LoVo (cell line): ENCODE data around the gene TRIM9.

ENCODE experiments used
- DNase-seq: peaks from one replicate; pipeline ENCODE4 v3.0.0-alpha.2; 2016; ENCODE audit warnings: low spot score

TRIM9 gene

DNA sequence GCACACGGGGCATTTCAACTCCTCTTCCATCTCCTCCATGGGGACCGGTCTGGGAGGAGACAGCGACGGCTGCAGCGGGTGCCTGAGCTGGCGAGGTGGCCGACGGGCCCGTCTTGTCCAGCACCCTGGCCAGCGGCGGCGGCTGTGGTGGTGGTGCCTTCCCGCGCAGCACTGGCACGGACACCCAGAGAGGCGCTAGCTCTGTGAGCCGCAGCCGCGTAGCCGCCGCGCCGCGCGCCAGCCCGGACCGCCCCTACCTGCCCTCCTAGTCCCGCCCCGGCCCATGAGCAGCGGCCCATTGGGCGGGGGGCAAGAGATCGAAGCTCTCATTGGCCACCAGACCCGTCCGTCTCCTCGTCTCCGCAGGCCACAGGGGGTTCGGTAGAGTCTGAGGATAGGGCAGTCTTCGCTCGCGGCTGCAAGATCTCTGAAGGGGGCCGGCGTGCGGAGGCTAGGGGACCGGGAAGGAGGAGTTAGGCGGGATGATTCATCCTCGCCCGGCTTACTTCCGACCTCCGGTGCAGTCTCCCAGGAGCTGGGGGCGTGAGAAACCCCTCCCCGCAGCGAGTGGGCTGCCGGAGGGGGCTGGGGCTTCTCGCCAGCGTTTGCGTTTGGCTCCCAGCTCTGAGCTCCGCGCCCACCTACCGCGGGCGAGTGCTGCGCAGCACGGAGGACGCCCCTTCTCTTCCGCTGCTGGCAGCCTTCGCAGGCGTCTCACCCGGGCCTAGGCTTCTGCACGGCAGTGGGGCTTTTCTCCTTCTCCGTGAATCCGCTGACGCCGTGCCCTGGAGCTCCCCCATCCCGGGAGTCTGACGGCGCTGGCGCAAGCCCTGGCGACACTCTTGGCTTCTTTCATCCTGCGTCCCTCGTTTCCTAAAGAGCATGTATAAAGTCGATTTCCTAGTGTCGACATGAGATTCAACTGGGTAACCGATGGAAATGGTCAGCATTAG, at the start of gene TRIM9:
TRIM9 (minus strand) TSS at position 205 of the 953 bp plus-strand sequence; CDS start at position 39, 166 bp downstream.
- peak; percentile 87 for DNase-seq

DNA sequence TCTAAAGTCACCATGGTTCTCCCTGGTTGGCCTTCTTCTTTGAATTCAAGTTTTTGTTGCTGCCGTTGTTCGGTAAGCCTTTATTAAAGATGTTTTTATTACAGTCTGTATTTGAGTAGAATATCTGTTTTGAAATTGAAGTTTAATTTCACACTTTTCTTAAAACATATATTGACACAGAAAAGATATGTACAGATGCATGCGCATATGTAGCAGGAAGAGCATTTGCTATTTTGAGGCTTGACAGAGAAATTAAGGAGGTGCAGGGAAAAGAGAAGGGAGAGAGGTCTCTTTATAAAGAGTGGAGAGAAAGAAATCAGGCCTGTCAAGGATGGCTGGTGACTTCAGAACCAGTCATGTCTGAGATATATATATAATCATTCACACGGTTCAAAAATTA, 46.0 kb upstream of the TRIM9 start:
- DNase-seq: no peak

DNA sequence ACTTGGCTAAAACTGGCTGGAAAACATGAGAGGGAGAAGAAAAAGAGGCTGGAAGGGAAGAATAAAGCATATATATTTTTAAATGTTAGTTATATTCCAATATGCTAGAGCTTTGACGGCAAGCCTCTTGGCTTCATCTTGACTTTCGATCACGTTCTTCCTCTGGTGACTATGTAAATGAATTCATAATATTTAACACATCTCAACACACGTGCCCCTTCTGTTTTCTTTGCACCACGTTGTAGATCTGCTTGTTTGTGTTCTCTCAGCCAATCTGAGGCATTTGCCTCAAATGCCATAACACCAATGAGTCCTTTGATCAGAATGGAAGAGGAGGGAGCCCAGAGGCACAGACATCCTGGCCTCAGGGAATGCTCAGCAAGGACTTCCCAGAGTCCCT, 45.4 kb upstream of the TRIM9 start:
- no peak for DNase-seq

DNA sequence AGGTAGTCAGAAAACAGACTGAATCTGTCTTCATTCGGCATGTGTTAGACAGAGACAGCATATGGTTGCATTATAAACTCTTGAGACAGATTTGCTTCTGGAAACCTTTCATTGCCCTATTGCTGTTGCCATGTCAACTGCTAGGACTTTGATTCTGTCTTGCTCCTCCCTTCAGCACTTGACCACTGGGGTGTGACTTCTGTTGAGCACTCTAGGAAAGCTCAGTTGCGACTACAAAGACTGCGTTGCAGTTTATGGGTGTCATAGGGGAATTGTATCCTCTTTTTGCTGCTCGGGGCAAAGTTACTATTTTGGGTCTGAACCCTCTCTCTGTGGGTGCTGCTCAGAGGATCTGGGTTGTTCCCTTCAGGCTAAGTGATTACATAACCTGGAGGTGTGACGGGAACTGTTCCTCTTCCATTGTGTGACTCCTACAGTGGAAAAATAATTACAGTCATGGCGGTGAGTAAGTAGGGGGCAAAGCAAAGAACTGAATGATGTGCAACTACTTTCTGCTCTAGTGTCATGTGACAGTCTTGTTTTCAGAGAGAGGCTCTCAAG, 44.3 kb upstream of the TRIM9 start:
- DNase-seq: no peak

DNA sequence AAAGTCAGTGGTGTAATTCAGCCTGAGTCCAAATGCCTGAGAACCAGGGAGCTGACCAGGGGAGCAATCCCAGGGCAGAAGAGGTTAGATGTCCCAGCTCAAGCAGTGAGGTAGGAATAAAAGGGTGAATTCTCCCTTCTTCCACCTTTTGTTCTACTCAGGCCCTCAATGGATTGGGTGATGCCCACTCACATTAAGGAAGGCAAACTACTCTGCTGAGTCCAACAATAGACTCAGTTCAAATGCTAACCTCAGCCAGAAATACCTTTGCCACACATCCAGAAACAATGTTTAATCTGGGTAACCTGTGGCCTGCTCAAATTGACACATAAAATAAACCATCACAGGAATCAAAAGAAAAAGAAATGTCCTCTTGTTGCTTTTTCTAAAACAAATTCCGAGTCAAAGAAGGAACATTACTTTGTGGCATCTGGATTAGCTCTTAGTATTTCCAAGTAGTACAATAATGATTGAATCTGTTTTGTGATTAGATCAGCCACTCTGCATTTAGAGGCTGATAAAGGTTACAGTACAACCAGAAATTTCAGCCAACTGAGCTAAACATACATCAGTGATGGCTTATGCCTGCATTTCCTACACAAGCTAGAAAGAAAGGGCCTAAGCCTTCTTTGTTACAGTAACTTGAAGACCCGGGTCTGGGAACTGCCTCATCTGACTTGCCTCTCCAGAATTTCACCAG, 43.6 kb upstream of the TRIM9 start:
- DNase-seq: no peak

DNA sequence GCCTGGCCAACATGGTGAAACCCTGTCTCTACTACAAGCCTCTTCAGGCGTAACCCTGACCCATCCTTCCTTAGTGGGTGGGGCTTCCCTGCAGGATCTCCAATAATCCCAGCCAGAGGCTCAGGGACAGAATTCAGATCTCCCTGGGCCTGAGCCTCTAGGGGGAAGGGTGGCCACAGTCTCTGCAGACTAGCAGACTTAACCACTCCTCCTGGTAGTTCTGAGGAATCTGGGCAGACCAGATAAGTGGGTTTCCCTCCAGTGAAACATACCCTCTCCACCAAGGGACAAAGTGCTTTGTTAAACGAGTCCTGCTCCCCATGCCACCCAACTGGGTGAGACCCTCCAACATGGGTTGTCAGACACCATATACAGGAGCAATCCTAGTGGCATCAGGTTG, 36.6 kb upstream of the TRIM9 start:
- DNase-seq: no peak

DNA sequence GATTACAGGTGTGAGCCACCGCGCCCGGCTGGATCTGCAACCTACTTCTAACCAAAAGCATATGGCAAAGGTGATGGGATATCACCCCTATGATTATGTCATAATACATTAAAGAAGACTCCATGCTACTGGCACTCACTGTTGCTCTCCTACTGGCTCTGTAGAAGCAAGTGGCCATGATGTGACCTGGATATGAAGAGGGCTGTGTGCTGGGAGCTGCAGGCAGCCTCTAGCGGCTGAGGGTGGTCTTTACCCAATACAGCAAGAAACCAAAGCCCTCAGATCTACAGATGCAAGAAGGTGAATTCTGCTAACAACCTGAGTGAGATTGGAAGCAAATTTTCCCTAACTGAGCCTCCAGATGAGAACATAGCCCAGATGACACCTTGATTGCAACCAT, 34.2 kb upstream of the TRIM9 start:
- DNase-seq: no peak

DNA sequence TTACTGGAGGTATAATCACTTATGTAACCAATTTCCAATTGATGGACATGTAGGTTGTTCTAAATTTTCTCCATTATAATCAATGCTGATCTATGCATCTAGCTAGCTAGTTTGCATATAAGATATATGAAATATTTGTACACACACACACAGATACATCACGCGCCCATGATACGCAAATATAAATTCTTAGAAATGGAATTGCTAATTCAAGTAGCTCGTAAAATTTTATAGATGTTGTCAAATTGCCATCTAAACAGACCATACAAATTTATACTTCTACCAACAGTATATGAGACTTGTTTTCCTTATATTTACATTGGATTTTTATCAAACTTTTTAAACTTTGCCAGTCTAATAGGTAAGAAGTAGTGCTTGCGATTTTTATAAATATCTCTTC, 29.1 kb upstream of the TRIM9 start:
- DNase-seq: no peak

DNA sequence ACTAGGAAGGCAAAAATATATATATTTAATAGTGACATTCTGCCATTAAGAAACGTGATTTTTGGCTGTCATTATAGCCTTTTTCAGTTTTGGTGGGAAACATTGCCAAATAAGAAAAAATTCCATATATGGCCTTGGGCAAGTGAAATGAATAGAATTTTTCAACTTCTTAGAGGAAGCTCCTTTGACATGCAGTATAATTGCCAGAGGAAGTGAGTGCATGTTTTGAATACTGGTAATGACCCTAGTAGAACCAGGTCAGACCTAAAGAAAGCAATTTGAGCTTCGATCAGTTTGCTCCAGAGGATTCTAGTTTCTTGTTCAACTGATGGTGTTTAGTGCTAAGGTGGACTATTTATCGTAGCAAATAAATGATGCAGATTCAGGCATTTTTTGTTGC, 26.2 kb upstream of the TRIM9 start:
- no peak for DNase-seq

DNA sequence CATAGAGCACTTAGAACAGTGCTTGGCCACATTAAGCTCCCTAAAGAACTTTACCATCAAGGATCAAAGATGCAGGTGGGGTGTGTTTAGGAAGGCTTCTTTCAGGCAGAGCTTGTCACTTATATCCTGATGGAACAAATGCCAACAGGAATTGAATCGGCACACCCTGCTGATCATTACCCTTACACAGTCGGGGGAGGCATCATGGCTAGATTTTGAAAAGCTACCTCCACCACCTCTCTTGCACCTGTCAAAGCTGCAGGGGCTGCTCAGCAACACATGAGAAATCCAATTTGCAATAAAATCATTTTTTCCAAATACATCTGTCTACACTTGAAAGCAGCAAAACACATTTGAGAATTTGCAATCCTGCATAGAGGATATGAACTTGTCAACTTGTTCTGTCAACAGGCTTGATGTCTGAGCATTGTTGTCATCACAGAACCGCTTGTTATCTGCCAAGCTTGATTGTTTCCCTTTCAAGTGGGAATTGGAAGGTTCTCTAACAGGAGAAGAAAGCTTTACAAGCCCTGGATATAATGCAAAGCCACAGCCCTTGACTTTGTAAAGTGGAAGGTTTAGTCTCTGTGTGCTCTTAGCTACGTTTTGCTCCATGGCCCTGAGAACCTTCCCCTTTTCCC, 24.6 kb upstream of the TRIM9 start:
- DNase-seq: no peak

DNA sequence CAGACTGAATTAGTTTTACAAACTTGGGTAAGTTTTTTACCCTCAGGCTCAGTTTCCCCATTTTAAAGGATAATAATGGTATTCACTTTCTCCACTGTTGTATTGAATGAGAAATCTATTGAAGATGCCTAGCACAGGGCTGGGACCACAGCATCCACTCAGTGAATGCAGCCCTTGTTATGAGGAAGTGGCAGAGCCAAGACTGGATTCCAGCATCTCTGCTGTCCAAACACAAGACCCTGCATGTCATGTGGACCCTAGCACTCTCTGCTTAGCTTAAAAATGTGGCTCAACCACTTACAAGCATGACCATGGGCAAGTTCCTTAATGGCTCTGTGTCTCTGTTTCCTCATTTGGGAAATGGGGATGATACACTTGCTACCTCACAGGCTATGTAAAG, 24.1 kb upstream of the TRIM9 start:
- no peak for DNase-seq

DNA sequence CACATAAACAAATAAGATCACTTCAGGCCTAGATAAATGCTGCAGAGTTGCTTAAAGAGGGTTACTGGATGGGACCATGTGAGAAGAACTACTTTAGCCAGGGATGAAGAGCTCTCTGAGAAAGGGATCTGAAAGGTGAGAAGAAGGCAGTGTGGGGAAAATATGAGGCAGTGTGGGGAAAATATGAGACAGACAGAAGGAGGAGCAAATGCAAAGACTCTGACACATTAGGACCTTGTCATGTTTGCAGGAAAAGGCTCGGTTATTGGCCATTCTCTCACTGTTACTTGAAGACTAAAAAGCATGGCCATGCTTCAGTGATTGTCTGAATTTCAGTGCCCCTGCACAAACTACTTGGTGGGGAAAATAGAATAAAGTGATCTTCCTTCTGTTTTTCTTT, 22.7 kb upstream of the TRIM9 start:
- DNase-seq: no peak

DNA sequence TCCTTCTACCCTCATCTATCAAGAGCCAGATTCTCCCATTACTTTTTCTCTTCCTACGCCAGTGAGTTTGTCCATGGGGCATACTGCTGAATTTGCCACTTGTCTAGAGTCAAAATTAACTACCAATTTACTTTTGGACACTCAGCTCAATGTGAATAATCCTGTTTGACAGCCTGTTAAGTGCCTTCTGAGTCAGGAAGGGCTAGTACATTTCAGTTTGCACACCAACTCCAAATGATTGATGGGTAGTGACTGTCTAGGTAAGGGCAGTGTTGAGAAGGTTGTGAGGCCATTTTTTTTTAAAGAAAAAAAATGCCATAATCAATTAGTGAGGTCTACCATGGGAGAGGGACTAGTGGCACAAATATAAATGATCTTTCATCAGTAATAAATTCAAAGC, 21.8 kb upstream of the TRIM9 start:
- no peak for DNase-seq

DNA sequence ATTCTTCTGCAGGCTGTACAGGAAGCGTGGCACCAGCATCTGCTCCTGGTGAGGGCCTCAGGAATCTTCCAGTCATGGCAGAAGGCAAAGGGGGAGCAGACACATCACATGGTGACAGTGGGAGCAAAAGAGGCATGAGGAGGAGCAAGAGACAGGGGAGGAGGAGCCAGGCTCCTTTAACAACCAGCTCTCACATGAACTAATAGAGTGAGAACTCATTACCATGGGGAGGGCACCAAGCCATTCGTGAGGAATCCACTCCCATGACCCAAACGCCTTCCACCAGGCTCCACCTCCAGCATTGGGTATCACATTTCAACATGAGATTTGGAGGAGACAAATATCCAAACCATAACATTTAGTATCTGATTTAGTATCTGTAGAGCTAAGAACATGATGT, 14.7 kb upstream of the TRIM9 start:
- no peak for DNase-seq

DNA sequence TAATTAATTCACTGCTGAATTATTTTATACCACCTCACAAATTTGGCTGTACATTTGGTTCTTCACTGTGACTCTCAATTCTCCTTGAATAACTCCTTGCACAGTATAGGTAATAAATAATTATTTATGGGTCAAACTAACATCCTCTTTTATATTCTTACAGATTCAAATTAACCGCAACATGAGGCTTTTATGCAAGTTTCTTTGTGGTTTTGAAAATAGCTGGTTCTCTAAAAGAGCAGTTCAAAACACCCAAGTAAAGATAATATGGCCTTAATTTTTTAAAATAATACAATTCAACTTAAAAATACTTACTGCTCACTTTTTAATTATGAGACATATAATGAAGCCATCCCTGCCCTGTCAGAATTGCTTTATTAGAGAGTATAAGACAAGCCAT, 12.9 kb upstream of the TRIM9 start:
- DNase-seq: no peak

DNA sequence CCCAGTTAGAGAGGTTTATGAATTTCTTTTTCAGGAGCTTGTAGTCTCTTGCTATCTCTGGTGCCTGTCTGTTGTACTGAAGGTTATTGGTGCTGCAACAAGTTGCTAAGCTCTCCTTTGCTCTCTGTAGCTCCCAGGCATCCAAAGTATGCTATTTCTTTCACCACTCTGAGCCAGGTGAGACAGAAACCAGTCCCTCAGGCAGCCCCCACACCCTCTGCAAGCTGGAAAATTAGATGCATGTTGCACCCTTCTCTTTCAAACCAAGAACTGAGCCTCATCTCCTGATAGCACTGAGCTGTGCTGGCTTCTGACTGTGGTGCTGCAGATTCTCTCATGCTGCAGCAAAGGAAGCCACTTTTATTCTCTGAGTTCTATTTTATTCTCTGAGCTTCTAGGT, 9.6 kb upstream of the TRIM9 start:
- no peak for DNase-seq

DNA sequence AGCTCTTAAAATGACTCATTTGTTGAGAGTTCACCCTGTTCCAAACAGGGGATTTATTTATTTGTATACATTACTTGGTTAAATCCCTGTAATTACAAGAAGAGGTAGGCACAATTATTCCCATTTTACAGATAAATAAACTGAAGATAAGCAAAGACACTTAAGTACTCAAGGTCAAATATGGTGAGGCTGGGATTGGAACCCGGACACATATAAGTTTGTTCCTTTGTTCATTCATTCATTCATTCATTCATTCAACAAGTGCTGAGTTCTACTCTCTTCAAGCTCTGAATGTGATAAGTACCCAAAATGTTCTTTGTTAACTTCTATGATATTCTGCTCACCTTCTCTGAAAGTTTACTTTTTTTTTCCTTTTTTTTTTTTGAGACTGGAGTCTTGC, 2.4 kb upstream of the TRIM9 start:
- no peak for DNase-seq

DNA sequence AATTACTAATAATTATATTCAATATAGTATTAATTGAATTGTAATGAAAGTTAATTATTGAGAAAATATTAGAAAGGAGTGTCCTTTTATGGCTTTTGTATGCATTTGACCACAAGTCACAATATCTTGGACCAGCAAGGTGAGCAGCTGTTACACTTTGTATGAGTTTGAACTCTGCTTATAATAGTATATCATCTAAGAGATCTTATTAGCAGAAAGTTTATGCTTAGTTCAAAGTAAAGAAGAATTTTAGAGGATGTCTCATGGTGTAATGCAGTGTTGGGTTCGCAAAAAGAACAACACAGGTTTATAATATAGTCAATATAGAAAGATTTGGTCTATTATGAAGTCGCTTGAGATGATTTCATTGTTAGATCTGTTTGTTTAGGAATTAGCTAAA, 2.0 kb upstream of the TRIM9 start:
- DNase-seq: no peak

DNA sequence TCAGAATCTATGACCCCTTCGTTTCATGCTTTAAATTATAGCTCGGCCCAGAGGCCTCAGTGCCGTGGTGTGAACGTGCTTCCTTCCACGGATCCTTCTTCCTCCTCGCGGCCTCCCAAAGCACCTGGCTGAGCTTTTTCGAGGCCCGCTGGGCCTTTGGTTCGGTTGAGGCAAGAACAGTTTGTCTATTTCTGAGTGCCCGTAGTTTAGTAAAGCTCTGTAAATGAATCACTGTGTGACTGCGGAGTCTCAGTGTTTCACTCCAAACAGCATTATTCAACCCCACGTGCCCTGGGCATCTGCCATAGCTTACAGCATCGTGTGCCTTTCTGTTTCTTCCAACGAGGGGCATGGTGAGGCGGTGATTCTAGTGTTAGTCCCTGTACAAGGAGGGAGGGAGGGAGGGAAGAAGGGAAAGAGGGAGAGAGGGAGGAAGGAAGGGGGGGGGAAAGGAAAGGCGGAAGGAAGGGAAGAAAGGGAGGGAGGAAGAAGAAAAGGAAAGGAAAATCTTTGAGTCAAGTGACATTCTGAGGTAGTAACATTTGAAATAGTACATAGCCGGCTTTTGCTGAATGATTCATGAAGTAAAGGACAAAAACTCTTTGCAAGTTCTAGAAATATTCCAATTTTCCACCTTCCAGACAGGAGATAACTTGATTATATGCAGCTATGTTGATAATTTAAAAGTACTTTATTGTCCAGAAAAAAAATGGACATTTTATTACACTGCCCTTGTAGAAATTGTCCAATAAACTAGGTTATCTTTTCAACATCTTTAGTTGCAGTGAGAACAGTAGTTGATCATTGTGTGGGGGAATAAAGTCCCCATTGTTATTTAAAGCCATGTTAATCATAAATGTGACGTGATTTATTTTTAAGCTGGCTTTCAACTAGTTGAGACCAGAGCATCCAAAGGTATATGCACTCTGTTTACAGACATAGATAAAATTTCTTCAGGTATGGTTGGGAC, 1.2 kb upstream of the TRIM9 start:
- DNase-seq: no peak

DNA sequence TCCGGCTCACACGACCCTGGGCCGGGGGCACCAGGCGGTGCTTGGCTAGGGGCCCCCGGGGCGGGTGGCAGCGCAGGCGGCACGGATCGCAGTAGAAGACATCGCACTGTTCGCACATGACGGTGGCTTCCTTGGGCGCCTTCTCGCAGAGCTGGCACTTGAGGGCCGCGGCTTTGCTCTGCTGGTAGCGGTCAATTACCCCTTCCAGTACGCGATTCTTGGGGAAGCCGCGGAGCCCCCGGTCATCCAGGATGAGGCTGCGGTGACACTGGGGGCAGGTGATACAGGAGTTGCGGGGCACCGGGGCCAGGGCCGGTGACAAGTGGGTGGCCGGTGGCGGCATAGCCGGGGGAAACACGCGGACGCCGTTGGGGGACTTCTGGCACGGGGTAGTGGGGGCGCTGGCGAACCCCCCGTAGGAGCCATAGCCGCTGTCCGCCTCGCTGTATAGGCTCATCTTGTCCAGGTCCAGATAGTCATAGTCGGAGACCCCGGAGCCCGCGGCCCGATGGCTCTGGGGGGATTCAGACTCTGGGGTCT, 553 bp downstream of the TRIM9 start:
- no peak for DNase-seq
